ENCODE results near the gene RNF183.
A peak's percentile ranks its signal among the peaks of the same experiment; 100 is the strongest.
"Not testable (repeated sequence)": the region's sequence is repeated elsewhere in the genome, so short reads cannot be mapped to it uniquely, and the experiment has no call there.

Gene RNF183

DNA sequence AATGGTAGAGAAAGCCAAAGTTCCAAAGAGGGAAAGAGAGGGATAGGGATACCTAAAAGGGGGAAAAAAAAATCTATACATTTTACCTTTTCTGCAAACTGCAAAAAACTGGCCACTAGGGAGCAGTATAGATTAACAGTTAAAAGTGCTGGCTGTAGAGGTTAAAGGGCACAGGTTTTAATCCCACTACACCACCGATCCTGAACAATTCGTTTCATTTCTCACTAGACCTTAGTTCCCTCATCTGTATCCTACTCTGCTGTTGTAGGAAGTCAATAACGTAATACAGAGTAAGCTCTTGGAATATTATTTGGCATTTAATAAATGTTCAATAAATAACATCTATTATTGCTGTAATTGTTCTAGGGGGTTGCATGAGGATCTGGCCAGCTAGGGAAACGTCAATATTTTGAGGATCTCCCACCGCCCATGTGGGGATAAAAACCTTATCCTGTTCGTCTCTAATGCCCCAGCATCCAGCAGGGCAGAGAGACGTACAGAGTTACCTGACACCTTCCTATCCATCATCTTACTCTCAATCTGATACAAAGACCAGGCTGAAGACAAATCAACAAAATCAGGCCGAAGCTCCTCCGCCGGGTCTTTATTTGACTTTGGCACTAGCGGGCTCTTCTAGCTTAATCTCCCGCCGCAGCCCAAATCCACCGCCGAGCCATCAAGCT lies 28.6 kb downstream of the RNF183 start:
- DNase-seq (ENCODE audit: low read depth, low spot score), result peak; percentile 58

DNA sequence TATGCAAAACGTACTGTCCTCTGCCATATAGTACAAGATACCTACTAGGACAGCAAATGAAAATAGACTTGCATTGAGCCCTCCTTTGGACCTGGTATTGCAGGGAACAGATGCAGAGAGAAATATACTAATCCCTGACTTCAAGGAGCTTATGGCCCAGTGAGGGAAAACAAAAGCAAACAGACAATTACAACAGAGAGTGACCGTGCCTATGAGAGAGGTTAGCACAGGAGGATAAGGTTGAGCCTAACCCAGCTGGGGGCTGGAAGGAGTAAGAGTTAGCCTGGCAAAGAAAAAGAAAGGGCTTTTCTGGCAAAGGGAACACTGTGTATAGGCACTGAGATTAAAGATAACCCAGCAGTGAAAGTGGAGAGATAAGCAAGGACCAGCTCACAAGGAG lies 33.3 kb downstream of the RNF183 start:
- no peak for DNase-seq (ENCODE audit: low read depth, low spot score)

DNA sequence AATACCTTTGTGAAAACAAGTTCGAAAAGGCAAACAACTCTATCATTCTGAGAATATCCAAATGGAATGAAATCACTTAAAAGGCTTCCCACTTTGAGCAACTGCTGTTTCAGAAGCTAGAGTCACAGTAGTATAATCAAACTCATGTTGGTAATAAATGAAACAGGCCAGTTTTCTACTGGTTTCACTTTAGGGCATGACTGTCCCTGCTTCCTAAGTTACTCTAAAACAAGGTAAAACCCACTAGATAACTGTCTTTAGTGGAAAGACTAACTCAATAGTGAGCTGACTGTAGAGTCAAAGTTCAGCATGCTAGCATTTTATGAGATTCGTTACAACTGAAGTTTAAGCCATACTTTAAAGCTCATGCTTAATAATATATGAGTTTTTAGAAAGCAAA lies 33.8 kb downstream of the RNF183 start:
- DNase-seq (ENCODE audit: low read depth, low spot score), result no peak

DNA sequence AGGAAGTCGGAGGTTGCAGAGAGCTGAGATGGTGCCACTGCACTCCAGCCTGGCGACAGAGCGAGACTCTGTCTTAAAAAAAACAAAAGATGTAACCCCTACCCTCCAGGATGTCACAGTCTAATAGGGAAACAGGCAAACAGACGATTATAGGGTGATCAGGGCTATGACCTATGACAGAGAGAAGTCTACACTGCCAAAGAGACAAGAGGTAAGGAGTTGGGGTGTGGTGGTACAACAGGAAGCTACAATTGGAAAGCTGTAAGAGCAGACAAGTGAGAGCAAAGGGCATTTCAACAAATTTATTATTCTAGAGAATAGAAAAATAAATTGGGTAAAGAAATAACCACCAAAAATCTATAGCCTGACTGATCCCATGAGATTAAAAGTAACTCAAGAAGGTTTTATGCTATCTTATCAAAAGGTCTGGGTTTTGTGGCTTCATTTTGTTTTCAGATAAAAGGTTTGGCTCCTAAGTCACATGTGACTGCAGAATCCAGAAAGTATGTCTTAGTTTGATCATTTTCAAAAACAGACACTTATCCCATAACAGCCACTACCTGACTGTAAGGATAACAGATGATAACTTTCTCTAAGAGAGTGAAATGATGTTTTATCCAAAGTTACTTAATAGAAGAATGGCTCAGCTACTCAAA lies 35.1 kb downstream of the RNF183 start:
- no peak for DNase-seq (ENCODE audit: low read depth, low spot score)

DNA sequence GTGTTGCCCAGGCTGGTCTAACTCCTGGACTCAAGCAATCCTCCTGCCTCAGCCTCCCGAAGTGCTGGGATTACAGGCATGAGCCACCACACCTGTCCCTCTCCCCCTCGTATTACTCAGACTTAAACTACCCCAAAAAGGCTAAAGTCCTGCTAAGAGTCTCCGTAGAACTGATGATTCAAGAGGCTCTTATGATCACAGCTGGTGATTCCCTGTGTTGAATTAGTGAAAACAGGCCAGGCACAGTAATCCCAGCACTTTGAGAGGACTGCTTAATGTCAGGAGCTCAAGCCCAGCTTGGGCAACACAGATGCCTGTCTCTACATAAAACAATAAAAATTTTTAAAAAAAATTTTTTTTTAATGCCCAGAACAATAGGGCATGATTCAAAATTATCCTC lies 37.0 kb downstream of the RNF183 start:
- no peak for DNase-seq (ENCODE audit: low read depth, low spot score)

DNA sequence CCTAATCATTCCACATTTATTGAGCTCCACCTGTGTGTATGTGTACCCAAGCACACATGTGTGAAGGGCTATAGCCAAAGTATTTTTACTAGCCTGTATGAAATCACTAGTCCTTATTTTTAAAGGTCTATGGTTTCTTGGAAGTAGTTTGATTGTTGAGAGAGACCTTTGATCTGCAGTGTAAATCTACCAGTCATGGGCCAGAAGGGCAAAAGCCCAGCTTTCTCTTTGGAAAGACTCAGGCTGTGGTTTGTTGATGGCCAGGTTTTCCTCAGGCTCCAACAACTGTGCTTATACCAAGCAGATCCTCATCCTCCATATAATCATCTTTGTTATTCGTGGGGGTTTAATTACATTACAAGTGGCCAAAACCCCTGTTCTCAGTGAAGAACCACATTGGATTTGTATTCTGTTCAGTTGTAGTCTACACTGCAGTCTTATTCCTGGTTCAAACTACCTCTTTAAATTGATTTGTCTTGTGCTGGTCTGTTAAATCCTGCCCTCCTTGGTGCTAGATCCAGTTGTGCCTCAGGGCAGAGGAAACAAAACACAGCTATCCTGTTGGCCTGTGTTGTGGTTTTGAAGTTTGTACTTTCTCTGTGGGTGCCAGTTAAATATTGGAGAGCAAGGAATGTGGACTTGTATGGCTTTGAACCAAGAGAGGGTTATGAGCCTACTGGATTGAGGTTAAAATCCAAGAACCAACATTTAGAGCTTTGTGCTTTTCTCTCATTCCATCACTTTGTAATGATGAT lies 41.1 kb downstream of the RNF183 start:
- peak; percentile 15 for DNase-seq (ENCODE audit: low read depth, low spot score)

DNA sequence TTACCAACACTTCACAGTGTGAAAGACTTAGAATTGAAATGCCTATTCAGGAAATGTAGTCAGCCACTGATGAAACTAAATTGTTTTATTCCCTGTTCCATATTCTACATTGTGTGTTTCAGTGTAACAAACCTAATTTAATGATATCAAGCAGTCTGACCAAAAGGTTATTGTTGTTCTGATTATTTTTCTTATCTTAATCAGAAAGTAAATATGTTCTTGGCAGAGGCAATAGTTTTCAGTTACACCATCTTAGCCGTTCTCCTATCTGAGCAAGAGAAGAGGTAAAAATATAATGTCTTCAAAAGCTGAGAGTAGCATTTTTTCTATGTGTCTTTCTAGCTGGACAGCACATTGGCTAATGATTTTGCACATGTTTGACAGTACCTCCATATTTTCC lies 44.9 kb downstream of the RNF183 start:
- DNase-seq (ENCODE audit: low read depth, low spot score), result no peak

DNA sequence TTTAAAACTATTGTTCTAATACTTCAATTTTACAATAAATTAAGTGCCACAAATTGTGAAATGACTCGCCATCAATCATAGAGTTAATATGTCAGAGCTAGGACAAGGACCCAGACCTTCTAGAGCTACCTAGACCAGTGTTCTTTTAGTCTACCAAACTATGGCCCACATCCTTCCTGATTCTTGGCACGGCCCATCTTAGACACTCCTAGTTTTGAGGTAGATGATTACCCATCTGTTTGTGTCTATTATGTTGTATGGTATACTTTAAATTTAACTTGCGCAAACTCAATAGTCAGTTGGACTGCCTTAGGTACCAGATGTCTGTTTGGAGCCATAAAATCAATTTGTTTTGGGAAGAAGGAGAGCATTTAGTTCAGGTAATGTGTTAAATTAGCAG lies 45.3 kb downstream of the RNF183 start:
- DNase-seq (ENCODE audit: low read depth, low spot score), result no peak

DNA sequence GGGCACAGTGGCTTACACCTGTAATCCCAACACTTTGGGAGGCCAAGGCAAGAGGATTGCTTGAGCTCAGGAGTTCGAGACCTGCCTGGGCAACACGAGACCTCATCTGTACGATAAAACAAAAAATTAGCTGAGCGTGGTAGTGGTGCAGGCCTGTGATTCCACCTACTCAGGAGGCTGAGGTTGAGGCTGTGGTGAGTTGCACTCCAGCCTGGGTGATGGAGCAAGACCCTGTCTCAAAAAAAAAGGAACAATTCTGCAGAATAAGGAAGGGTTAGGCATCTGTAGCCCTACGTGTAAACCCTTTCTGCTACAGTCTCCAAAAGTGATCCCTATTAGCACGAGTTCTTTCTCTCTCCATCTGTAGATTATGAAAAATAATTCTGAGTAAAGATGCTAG lies 47.7 kb downstream of the RNF183 start:
- DNase-seq (ENCODE audit: low read depth, low spot score), result no peak

DNA sequence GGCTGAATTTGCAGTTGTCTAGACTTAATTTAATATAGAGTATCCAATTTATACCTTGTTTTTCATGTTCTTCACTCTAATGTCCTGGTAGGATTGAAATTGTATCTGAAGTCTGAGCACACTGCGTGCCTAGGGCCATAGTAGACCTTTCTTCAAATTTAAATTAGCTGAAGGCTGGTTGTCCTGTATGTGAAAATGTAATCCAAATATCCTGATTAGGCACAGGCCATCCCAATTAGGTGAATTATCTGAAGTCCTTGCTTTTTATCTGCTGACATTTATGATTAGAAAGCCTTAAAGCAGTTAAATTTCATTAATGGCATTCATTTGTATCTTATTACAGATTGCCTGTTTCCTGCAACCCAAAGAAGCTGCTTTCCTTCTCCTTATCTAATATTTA lies 48.2 kb downstream of the RNF183 start:
- no peak for DNase-seq (ENCODE audit: low read depth, low spot score)

DNA sequence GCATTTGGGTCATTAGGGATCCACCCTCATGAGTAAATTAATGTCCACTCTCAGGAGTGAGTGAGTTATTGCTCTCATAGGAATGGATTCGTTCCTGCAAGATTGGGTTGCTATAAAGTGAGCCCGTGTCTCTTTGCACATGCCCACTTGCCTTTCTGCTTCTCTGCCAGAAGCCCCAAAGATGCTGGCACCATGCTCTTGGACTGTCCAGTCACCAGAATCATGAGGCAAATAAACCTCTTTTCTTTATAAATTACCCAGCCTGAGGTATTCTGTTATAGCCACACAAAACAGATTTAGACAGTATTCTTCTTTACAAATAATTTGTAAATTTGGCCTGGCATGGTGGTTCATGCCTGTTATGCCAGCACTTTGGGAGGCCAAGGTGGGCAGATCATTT lies 52.4 kb downstream of the RNF183 start:
- no peak for DNase-seq (ENCODE audit: low read depth, low spot score)

DNA sequence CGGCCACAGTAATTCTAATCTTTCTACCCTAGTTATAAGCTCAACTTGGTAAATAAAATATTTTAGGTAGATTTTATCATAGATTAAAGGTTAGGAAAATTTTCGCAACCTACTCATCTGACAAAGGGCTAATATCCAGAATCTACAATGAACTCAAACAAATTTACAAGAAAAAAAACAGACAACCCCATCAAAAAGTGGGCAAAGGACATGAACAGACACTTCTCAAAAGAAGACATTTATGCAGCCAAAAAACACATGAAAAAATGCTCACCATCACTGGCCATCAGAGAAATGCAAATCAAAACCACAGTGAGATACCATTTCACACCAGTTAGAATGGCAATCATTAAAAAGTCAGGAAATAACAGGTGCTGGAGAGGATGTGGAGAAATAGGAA lies 53.5 kb downstream of the RNF183 start:
- DNase-seq (ENCODE audit: low read depth, low spot score), result not testable (repeated sequence)

DNA sequence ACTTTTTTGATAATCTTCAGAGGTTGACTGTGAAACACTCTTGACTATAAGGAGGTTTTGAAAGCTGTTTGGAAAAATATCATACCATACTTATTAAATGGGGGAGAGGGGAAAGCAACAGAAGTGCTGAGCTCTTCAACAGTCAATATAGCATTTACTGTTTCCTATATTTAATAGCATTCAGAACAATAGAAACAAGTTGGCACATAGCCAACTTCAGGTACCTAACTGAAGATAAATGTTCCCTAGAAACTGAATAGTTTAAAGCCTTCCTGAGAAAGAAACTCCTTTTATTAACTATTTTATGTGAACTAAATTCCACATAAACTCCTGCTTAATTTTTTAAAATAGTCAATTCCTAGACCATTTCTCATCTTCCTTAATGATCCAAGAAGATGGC lies 55.5 kb downstream of the RNF183 start:
- DNase-seq (ENCODE audit: low read depth, low spot score), result no peak
